Stimulated activated naive CD4-positive, alpha-beta T cell (primary cell): ENCODE results near the gene PPP1R26.
"Not testable (repeated sequence)": the region's sequence is repeated elsewhere in the genome, so short reads cannot be mapped to it uniquely, and the experiment has no call there.

Source experiments
- DNase-seq, 6 experiments: peaks; one replicate each; lab custom pipeline; 2025; lab: John Stamatoyannopoulos, UW

Gene PPP1R26

GRCh38 chr9:135521608-135522095 is 42.1 kb downstream of the PPP1R26 start:
- no peak for DNase-seq

DNA sequence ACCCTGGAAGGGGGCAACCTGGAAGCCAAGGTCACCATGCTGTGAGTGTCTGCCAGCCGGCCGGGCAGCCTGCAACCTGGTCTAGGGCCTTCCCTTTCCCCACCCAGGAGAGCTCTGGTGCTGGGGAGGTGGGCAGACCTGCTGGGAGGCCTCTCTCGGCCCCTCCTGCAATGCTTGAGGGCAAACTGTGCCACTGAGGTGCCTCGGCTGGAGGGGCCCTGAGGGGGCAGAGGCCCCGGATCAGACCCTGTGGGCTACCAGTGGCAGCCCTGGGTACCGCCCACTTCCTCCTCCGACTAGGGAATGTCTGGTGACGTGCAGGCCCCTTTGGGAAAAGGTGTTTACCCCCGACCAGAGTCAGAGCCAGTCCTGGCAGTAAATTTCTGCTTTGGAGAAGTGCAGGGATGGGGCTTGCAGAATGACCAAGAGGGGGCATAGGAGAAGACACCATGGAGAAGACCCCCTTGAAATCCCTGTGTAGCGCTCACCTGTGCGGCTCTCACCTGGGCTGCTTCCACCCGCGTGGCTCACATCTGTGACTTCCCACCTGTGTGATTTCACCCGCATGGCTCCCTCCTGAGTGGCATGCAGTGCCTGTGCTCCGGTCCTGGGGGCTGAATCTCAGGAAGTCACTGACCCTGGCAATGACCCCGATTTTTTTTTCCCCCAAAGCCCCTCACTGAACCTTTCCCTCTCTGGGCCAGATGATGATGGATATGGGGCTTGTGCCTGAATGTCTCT is 42.7 kb downstream of the PPP1R26 start:
- DNase-seq, result no peak

GRCh38 chr9:135522931-135523330 is 43.3 kb downstream of the PPP1R26 start:
- no peak for DNase-seq

DNA sequence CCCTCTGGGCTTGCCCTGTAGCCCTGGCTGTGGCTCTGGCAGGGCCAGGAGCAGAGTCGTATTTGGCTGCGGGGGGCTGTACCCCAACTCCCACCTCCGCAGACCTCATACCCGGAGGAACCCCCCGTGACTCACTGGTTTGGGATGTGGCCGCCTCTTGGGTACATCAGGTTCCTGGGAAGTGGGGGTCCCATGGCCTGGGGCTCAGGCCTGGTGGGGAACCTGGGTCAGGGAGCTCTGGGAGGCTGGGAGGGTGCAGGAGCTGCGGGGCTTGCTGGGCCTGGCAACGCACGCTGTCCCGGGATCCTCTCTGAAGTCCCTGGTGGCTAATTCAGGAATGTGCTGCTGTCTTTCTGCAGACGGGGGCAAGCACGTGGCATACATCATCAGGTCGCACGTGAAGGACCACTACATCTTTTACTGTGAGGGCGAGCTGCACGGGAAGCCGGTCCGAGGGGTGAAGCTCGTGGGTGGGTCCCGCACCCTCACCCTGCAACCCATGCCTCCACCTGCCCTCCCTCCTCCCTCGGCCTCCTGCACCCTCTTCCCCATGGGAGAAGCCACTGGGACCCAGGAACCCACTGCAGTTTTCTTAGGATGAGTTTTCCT is 44.0 kb downstream of the PPP1R26 start:
- DNase-seq, result no peak

DNA sequence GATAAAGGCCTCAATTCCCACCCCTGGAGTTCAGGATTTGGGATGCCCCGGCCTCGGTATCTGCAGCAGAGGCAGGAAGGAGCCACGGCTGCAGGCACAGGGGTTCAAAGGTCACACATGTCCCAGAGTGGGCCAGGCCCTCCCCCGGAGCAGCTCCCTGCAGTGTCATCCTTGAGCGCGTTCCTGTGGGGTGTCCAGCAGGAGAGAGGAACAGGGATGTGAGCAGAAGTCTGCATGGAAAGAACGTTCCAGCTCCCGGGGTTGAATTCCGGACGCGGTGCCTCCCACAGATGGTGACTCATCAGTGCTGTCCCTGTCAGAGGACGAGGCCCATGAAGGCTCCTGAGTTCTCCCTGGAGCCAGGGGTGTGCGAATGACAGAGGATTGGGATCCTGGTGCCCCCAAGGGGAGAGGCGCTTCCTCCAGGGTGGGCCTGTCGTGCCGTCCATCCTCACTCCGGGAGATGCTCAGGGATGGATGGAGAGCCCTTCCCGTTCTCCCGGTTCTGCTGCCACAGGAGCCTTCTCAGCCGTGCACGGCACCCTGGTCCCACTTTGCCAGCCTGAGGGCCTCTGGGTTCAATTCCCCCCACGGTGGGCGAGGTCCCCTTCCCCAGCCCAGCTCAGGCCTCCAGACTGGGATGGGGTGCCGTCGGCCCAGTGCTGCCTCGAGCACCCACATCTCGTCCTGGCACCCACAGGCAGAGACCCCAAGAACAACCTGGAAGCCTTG is 44.7 kb downstream of the PPP1R26 start:
- DNase-seq, result no peak

GRCh38 chr9:135525241-135526088 is 45.9 kb downstream of the PPP1R26 start:
- no peak for DNase-seq

GRCh38 chr9:135526089-135526729 is 46.6 kb downstream of the PPP1R26 start:
- no peak for DNase-seq

GRCh38 chr9:135526730-135527571 is 47.4 kb downstream of the PPP1R26 start:
- DNase-seq, result no peak

GRCh38 chr9:135528842-135529435 is 49.4 kb downstream of the PPP1R26 start:
- DNase-seq, result not testable (repeated sequence)

GRCh38 chr9:135530146-135530545 is 50.6 kb downstream of the PPP1R26 start:
- DNase-seq, result no peak

GRCh38 chr9:135531096-135531495 is 51.5 kb downstream of the PPP1R26 start:
- DNase-seq, result no peak

GRCh38 chr9:135533113-135533512 is 53.5 kb downstream of the PPP1R26 start:
- no peak for DNase-seq

DNA sequence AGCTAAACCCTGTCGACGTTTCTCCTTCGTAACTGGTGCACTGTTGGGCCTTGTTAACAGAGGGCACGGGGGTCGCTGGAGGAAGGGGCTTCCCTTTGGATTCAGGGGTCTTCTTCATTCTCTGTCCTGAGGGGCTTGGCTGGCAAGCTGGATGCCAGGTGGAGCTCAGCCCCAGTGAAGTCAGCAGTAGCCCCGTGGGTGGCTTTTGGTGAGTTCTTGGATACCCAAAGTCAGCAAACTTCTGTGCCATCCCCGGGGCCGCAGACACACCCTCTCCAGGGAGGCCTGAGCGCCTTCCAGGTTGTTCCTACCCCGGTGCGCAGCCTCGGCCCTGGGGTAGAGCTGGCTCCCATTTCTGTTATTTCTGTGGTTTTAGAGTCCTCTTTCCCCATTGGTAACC is 54.1 kb downstream of the PPP1R26 start:
- no peak for DNase-seq

- not testable (repeated sequence) for DNase-seq
Measured at GRCh38 chr9:135534192-135534711, 54.7 kb downstream of the PPP1R26 start.

- not testable (repeated sequence) for DNase-seq
Measured at GRCh38 chr9:135534826-135535225, 55.2 kb downstream of the PPP1R26 start.

- DNase-seq, result not testable (repeated sequence)
Measured at GRCh38 chr9:135535631-135536030, 56.0 kb downstream of the PPP1R26 start.

GRCh38 chr9:135536216-135536615 is 56.6 kb downstream of the PPP1R26 start:
- DNase-seq, result no peak
